ENCODE data around the gene RFNG. TPM values are rescaled to one million over a fixed set of nuclear protein-coding genes. Genes with fewer than 3 reads are reported as not detected.

The RFNG gene
- total and polyA plus RNA-seq, 5 donors from 2014 or later: 3.2 to 35.1 (median 5.4) TPM

Other genes starting within 250 kb of the RFNG start
- not detected for gene GCGR, start 247.7 kb downstream of the RFNG start, total RNA-seq
- gene GCGR, start 247.7 kb downstream of the RFNG start, polyA plus RNA-seq: not detected
- gene MCRIP1, start 218.5 kb downstream of the RFNG start, total RNA-seq: 59.9 TPM
- 10 to 100 TPM; 58.1 to 93.2 (median 77.1) TPM for gene MCRIP1, start 218.5 kb downstream of the RFNG start, polyA plus RNA-seq
- not detected for gene PPP1R27, start 216.8 kb downstream of the RFNG start, total RNA-seq
- not detected for gene PPP1R27, start 216.8 kb downstream of the RFNG start, polyA plus RNA-seq
- 231 TPM for gene P4HB, start 191.3 kb downstream of the RFNG start, total RNA-seq
- 100 to 1,000 TPM; 186 to 216 (median 207) TPM for gene P4HB, start 191.3 kb downstream of the RFNG start, polyA plus RNA-seq
- 578 TPM for gene ARHGDIA, start 180.5 kb downstream of the RFNG start, total RNA-seq
- gene ARHGDIA, start 180.5 kb downstream of the RFNG start, polyA plus RNA-seq: 100 to 1,000 TPM in 2 of 4 donors, 10 to 100 TPM in 2; 91.4 to 141 (median 99.4) TPM
- 90.9 TPM for gene ALYREF, start 160.2 kb downstream of the RFNG start, total RNA-seq
- gene ALYREF, start 160.2 kb downstream of the RFNG start, polyA plus RNA-seq: 10 to 100 TPM; 24.8 to 57.6 (median 39.6) TPM
- 44.4 TPM for gene ANAPC11, start 160.1 kb downstream of the RFNG start, total RNA-seq
- gene ANAPC11, start 160.1 kb downstream of the RFNG start, polyA plus RNA-seq: 100 to 1,000 TPM; 262 to 331 (median 290) TPM
- not detected for gene NPB, start 149.6 kb downstream of the RFNG start, total RNA-seq
- gene NPB, start 149.6 kb downstream of the RFNG start, polyA plus RNA-seq: under 1 TPM in 1 of 4 donors, not detected in 3; 0.10 TPM
- 28.6 TPM for gene PCYT2, start 140.4 kb downstream of the RFNG start, total RNA-seq
- gene PCYT2, start 140.4 kb downstream of the RFNG start, polyA plus RNA-seq: 10 to 100 TPM; 25.6 to 30.9 (median 26.8) TPM
- 78.1 TPM for gene SIRT7, start 133.6 kb downstream of the RFNG start, total RNA-seq
- 10 to 100 TPM; 35.9 to 43.8 (median 41.7) TPM for gene SIRT7, start 133.6 kb downstream of the RFNG start, polyA plus RNA-seq
- 14.3 TPM for gene MAFG, start 124.1 kb downstream of the RFNG start, total RNA-seq
- 1 to 10 TPM; 2.2 to 3.0 (median 2.6) TPM for gene MAFG, start 124.1 kb downstream of the RFNG start, polyA plus RNA-seq
- 1.1 TPM for gene PYCR1, start 114.5 kb downstream of the RFNG start, total RNA-seq
- gene PYCR1, start 114.5 kb downstream of the RFNG start, polyA plus RNA-seq: 1 to 10 TPM in 2 of 4 donors, under 1 TPM in 2; 0.54 to 2.2 (median 1.1) TPM
- gene MYADML2, start 104.6 kb downstream of the RFNG start, total RNA-seq: not detected
- gene MYADML2, start 104.6 kb downstream of the RFNG start, polyA plus RNA-seq: not detected
- not detected for gene NOTUM, start 90.6 kb downstream of the RFNG start, total RNA-seq
- under 1 TPM in 2 of 4 donors, not detected in 2; 0.09 to 0.17 TPM for gene NOTUM, start 90.6 kb downstream of the RFNG start, polyA plus RNA-seq
- gene ASPSCR1, start 74.2 kb downstream of the RFNG start, total RNA-seq: 41.4 TPM
- 10 to 100 TPM; 25.2 to 29.4 (median 28.2) TPM for gene ASPSCR1, start 74.2 kb downstream of the RFNG start, polyA plus RNA-seq
- 31.4 TPM for gene CENPX, start 28.9 kb downstream of the RFNG start, total RNA-seq
- 10 to 100 TPM; 43.8 to 66.4 (median 65.0) TPM for gene CENPX, start 28.9 kb downstream of the RFNG start, polyA plus RNA-seq
- gene LRRC45, start 28.5 kb downstream of the RFNG start, total RNA-seq: 16.6 TPM
- gene LRRC45, start 28.5 kb downstream of the RFNG start, polyA plus RNA-seq: 1 to 10 TPM; 3.9 to 7.7 (median 6.0) TPM
- gene RAC3, start 20.1 kb downstream of the RFNG start, total RNA-seq: 3.6 TPM
- under 1 TPM in 1 of 4 donors, not detected in 3; 0.26 TPM for gene RAC3, start 20.1 kb downstream of the RFNG start, polyA plus RNA-seq
- gene DCXR, start 14.1 kb downstream of the RFNG start, total RNA-seq: 96.9 TPM
- gene DCXR, start 14.1 kb downstream of the RFNG start, polyA plus RNA-seq: 100 to 1,000 TPM; 125 to 150 (median 131) TPM
- gene GPS1, start 87 bp upstream of the RFNG start, total RNA-seq: 87.5 TPM
- 100 to 1,000 TPM; 128 to 170 (median 162) TPM for gene GPS1, start 87 bp upstream of the RFNG start, polyA plus RNA-seq
- 128 TPM for gene DUS1L, start 14.0 kb upstream of the RFNG start, total RNA-seq
- gene DUS1L, start 14.0 kb upstream of the RFNG start, polyA plus RNA-seq: 10 to 100 TPM; 49.3 to 91.5 (median 62.3) TPM
- 153 TPM for gene FASN, start 46.4 kb upstream of the RFNG start, total RNA-seq
- under 1 TPM; 0.23 to 0.93 (median 0.59) TPM for gene FASN, start 46.4 kb upstream of the RFNG start, polyA plus RNA-seq
- gene CCDC57, start 161.0 kb upstream of the RFNG start, total RNA-seq: 76.6 TPM
- 10 to 100 TPM; 27.7 to 38.9 (median 33.7) TPM for gene CCDC57, start 161.0 kb upstream of the RFNG start, polyA plus RNA-seq
- gene SLC16A3, start 177.2 kb upstream of the RFNG start, total RNA-seq: 52.5 TPM
- gene SLC16A3, start 177.2 kb upstream of the RFNG start, polyA plus RNA-seq: 1 to 10 TPM; 1.5 to 3.3 (median 2.2) TPM
- gene CSNK1D, start 221.9 kb upstream of the RFNG start, total RNA-seq: 333 TPM
- gene CSNK1D, start 221.9 kb upstream of the RFNG start, polyA plus RNA-seq: 10 to 100 TPM; 41.2 to 50.3 (median 48.6) TPM